Measurements from ENCODE around the gene SH3PXD2B.

The SH3PXD2B gene

DNA sequence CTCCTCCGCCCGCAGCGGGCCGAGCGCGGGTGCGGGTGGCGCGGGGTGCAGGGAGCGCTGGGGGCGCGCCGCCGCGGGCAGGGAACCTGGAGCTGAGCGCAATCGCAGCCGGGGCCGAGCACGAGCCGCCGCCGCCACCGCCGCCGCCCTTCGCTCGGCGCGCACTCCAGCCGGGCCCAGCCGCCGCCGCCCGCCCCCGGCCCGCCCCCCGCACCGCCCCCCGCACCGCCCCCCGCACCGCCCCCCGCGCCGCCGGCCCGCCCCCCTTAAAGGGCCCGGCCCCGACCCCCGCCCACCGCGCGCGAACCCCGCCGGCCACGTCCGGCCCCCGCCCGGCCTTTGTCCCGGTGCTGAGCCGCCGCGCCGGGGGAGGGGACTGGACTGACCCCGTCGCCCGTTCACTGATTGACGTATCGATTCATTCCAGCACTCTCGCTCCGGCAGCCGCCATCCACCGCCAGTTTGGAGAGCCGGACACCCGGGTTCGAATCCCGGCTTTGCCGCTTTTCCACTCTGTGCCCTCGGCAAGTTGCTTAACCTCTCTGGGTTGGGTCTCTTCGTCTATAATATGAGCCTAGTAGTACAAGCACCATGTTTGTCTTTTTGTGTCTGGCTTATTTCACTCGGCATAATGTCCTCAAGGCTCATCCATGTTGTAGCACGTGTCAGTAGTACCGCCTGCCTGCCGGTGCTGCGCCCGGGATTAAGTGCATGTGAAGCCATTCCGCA is at the start of gene SH3PXD2B:
Gene SH3PXD2B, minus strand, starts transcription at position 168 of the 729 bp plus-strand sequence. CDS start 173 bp downstream, outside the sequence.
- H2AFZ ChIP-seq (ENCODE audit: low read length, unreplicated experiment) = peak within 1 kb of the TSS; percentile 92
- no peaks in the 10 kb centered on the region for H3K27me3 ChIP-seq (ENCODE audit: insufficient read depth, low read length)
- peak within 1 kb of the TSS; percentile 78 for H3K27ac ChIP-seq (ENCODE audit: low read depth, low read length)
- H3K79me2 ChIP-seq (ENCODE audit: control insufficient read depth, insufficient read depth, low read length, unreplicated experiment) = peaks cover 38% of the 10 kb centered on the region
- peak within 1 kb of the TSS; percentile 96 for H3K4me3 ChIP-seq (ENCODE audit: low read depth, low read length)
- H3K36me3 ChIP-seq (ENCODE audit: insufficient read depth, low read length) = no peaks in the 10 kb centered on the region
- H3K4me1 ChIP-seq (ENCODE audit: control insufficient read depth, insufficient read depth, low read length, unreplicated experiment) = peaks cover 36% of the 10 kb centered on the region

DNA sequence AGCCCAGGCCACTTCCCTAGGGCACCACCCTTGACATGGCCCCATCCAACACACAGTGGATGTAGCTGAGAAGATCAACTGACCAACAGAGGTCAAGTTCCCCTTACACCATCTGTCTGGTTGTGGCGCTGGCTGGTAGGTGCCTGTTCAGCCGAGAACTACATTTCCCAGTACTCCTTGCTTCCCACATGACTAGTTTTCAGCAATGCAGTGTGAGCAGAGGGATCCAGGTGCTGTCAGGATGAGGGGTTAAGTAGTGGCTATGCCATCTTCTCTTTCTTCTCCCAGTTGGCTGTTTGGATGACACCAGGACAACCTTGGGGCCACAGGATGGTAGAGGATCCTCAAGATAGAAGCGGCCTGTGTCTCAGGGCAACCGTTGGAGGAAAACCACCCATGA is 48.6 kb upstream of the SH3PXD2B start:
- no peaks in the 10 kb centered on the region for H3K36me3 ChIP-seq (ENCODE audit: insufficient read depth, low read length)
- H3K27ac ChIP-seq (ENCODE audit: low read depth, low read length) = no peak overlapping the region
- no peaks in the 10 kb centered on the region for H3K79me2 ChIP-seq (ENCODE audit: control insufficient read depth, insufficient read depth, low read length, unreplicated experiment)
- H3K4me1 ChIP-seq (ENCODE audit: control insufficient read depth, insufficient read depth, low read length, unreplicated experiment) = no peaks in the 10 kb centered on the region
- peaks cover 16% of the 10 kb centered on the region; the same call in 1 of the 2 replicates for H3K27me3 ChIP-seq (ENCODE audit: insufficient read depth, low read length)
- H3K4me3 ChIP-seq (ENCODE audit: low read depth, low read length) = no peak overlapping the region
- H2AFZ ChIP-seq (ENCODE audit: low read length, unreplicated experiment) = no peak overlapping the region

DNA sequence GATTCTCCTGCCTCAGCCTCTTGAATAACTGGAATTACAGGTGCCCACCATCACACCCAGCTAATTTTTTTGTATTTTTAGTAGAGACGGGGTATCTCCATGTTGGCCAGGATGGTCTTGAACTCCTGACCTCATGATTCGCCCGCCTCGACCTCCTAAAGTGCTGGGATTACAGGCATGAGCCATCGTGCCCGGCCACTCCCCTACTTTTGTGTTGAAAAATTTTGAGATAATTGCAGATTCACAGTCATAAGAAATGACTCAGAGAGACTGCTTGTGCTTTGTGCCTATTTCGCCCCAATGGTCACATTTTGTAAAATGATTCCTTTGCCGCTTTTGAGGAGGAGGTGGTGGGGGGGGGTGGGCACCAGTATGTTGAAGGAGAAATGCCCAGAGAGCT is 48.1 kb upstream of the SH3PXD2B start:
- no peaks in the 10 kb centered on the region for H3K79me2 ChIP-seq (ENCODE audit: control insufficient read depth, insufficient read depth, low read length, unreplicated experiment)
- no peaks in the 10 kb centered on the region for H3K4me1 ChIP-seq (ENCODE audit: control insufficient read depth, insufficient read depth, low read length, unreplicated experiment)
- H3K4me3 ChIP-seq (ENCODE audit: low read depth, low read length) = no peak overlapping the region
- peaks cover 14% of the 10 kb centered on the region; the same call in 1 of the 2 replicates for H3K27me3 ChIP-seq (ENCODE audit: insufficient read depth, low read length)
- H3K36me3 ChIP-seq (ENCODE audit: insufficient read depth, low read length) = no peaks in the 10 kb centered on the region
- H2AFZ ChIP-seq (ENCODE audit: low read length, unreplicated experiment) = no peak overlapping the region
- H3K27ac ChIP-seq (ENCODE audit: low read depth, low read length) = no peak overlapping the region

DNA sequence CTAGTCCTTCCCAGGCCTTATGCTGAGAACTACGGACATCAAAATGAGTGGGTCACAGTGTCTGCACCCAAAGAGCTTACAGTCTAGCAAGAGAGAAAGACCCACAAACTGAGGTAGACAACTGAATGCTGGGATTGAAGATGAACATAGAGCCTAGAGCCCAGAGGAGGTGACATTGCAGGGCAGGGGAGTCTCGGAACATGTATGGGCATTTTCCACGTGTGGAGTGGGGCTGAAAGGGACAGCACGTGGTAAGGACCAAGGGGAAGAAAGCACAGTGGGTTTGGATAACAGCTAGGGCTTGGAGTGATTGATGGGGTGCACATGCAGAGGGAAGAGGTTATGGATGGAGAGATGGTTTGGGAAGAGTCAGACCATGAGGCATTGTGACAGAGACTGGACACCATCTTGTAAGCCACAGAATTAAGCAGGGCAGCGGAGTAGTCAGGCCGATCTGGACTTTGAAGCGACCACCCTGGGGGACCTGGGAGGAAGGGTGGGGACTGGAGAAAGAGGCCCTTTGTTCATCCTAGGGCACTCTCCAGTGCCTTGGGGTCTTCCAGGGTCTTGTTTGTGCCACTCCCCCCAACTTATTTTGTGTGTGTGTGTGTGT is 47.5 kb upstream of the SH3PXD2B start:
- Histone ChIP-seq H2AFZ (ENCODE audit: low read length, unreplicated experiment) (no peak overlapping the region), H3K4me3 (ENCODE audit: low read depth, low read length) (no peak overlapping the region), H3K27me3 (ENCODE audit: insufficient read depth, low read length) (peaks cover 10% of the 10 kb centered on the region; the same call in 1 of the 2 replicates), H3K4me1 (ENCODE audit: control insufficient read depth, insufficient read depth, low read length, unreplicated experiment) (peaks cover 4% of the 10 kb centered on the region), H3K79me2 (ENCODE audit: control insufficient read depth, insufficient read depth, low read length, unreplicated experiment) (no peaks in the 10 kb centered on the region), H3K27ac (ENCODE audit: low read depth, low read length) (no peak overlapping the region), H3K36me3 (ENCODE audit: insufficient read depth, low read length) (no peaks in the 10 kb centered on the region)

DNA sequence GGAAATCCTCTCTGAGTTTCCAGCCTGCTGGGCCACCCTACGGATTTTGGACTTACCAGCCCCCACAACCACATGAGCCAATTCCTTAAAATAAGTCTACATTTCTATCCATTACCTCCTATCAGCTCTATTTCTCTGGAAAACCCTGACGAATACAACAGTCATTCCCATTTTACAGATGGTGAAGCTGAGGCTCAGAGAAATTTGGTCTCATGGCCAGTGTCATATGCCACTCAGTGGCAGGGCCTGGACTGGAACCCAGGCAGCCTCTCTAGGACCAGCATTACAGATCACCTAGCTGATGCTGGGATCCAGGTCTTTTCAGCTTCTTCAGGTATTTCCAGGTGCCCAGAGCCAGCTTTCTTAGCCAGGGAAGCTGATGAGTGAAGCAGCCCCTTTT is 45.0 kb upstream of the SH3PXD2B start:
- peaks cover 4% of the 10 kb centered on the region for H3K4me1 ChIP-seq (ENCODE audit: control insufficient read depth, insufficient read depth, low read length, unreplicated experiment)
- H3K27ac ChIP-seq (ENCODE audit: low read depth, low read length) = no peak overlapping the region
- no peaks in the 10 kb centered on the region for H3K36me3 ChIP-seq (ENCODE audit: insufficient read depth, low read length)
- 0 out of 2 replicates have a peak, but pooled peaks cover 4% of the 10 kb centered on the region for H3K27me3 ChIP-seq (ENCODE audit: insufficient read depth, low read length)
- no peak overlapping the region for H3K4me3 ChIP-seq (ENCODE audit: low read depth, low read length)
- no peaks in the 10 kb centered on the region for H3K79me2 ChIP-seq (ENCODE audit: control insufficient read depth, insufficient read depth, low read length, unreplicated experiment)
- H2AFZ ChIP-seq (ENCODE audit: low read length, unreplicated experiment) = no peak overlapping the region

DNA sequence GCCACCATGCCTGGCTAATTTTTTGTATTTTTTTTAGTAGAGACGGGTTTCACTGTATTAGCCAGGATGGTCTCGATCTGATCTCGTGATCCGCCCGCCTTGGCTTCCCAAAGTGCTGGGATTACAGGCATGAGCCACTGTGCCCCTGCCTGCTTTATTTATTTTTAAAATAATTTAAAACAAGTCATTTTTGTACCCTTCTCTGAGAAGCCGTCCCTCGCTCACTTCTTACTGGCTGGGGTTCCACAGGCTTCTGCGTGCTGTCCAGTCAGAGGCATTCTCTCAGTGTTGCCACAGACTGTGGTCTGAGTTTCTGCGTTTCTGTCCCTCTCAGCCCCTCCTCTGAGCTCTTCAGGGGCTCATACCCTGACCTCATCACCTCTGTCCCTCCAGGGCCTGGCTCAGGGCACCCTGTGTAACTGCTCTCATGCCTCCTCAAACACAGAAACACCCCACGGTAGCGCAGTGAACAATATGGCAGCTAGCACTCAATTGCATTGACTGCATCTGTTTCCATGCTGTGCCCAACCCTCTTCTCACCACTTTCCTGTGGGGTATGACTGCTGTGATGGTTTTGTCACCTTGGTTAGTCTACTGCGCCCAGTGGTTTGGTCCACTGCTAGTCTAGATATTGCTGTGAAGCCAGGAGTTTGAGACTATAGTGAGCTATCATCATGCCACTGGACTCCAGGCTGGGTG is 44.3 kb upstream of the SH3PXD2B start:
- peaks cover 4% of the 10 kb centered on the region for H3K4me1 ChIP-seq (ENCODE audit: control insufficient read depth, insufficient read depth, low read length, unreplicated experiment)
- no peaks in the 10 kb centered on the region for H3K36me3 ChIP-seq (ENCODE audit: insufficient read depth, low read length)
- no peaks in the 10 kb centered on the region for H3K79me2 ChIP-seq (ENCODE audit: control insufficient read depth, insufficient read depth, low read length, unreplicated experiment)
- H2AFZ ChIP-seq (ENCODE audit: low read length, unreplicated experiment) = no peak overlapping the region
- H3K27ac ChIP-seq (ENCODE audit: low read depth, low read length) = no peak overlapping the region
- H3K27me3 ChIP-seq (ENCODE audit: insufficient read depth, low read length) = 0 out of 2 replicates have a peak, but pooled peaks cover 6% of the 10 kb centered on the region
- no peak overlapping the region for H3K4me3 ChIP-seq (ENCODE audit: low read depth, low read length)

DNA sequence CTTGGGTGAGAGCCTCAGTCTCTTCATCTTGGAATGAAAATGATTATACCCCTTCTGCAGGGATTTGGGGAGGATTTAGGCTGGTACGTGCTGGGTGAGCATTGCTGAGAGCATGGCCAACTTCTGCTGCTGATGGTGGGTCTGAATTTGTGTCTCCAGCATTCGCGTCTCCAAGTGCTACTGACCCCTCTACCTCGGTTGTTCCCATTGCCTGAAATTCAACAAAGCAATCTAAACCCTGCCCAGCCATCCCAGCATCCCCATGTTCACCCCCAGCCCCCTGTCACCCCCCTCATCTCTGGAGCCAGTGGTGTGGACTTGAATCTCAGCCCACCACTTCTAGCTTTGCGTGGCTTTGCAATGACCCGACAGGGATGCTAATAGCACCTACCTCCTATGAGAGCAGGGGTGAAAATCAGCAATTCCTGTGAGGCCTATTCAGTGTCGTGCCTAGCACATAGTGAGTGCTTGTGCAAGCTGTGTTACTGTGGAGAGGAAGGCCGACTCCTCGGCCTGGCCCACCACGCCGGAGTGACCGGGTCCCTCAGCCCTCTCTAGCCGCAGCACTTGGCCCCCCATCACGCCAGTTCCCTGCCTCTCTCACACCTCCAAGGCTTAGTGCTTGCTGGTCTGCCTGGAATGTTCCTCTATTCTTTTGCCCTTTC is 43.4 kb upstream of the SH3PXD2B start:
- Histone ChIP-seq H3K36me3 (ENCODE audit: insufficient read depth, low read length) (no peaks in the 10 kb centered on the region), H3K79me2 (ENCODE audit: control insufficient read depth, insufficient read depth, low read length, unreplicated experiment) (no peaks in the 10 kb centered on the region), H2AFZ (ENCODE audit: low read length, unreplicated experiment) (no peak overlapping the region), H3K27ac (ENCODE audit: low read depth, low read length) (no peak overlapping the region), H3K27me3 (ENCODE audit: insufficient read depth, low read length) (0 out of 2 replicates have a peak, but pooled peaks cover 6% of the 10 kb centered on the region), H3K4me1 (ENCODE audit: control insufficient read depth, insufficient read depth, low read length, unreplicated experiment) (peaks cover 4% of the 10 kb centered on the region), H3K4me3 (ENCODE audit: low read depth, low read length) (no peak overlapping the region)

DNA sequence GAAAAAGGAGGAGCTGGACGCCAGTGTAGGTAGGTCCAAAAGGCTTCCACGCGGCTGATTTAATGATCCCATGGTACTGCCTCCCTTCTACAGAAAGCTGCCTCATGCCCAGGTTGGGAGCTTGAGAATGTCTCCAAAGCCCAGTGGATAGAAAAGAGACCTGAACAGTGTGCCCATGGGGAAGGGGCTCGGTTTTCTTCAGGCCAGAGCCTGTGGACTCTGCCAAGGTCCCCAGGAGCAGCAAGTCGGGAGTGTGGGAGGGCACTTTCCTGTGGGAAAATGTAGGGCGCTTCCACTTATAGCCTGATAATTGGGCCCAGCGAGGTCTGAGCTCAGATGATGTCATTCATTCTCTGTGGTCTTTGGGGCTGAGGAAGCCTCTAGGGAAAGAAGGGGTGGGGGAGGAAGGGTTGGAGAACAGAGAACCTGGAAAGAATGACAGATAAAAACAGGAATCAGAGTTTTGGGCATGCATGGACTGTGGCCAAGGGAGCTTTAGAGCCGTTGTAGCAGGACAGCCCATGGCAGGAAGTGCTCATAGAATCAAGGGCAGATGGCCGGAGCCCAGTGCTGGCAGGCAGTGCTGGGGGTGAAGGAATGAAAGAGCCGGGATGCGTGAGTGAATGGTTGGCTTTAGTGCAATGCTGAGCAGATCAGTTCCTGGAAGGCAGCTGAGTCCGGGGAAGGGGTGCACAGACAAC is 42.5 kb upstream of the SH3PXD2B start:
- H2AFZ ChIP-seq (ENCODE audit: low read length, unreplicated experiment) = no peak overlapping the region
- no peak overlapping the region for H3K27ac ChIP-seq (ENCODE audit: low read depth, low read length)
- 0 out of 2 replicates have a peak, but pooled peaks cover 6% of the 10 kb centered on the region for H3K27me3 ChIP-seq (ENCODE audit: insufficient read depth, low read length)
- no peaks in the 10 kb centered on the region for H3K36me3 ChIP-seq (ENCODE audit: insufficient read depth, low read length)
- peaks cover 4% of the 10 kb centered on the region for H3K4me1 ChIP-seq (ENCODE audit: control insufficient read depth, insufficient read depth, low read length, unreplicated experiment)
- no peaks in the 10 kb centered on the region for H3K79me2 ChIP-seq (ENCODE audit: control insufficient read depth, insufficient read depth, low read length, unreplicated experiment)
- H3K4me3 ChIP-seq (ENCODE audit: low read depth, low read length) = no peak overlapping the region

DNA sequence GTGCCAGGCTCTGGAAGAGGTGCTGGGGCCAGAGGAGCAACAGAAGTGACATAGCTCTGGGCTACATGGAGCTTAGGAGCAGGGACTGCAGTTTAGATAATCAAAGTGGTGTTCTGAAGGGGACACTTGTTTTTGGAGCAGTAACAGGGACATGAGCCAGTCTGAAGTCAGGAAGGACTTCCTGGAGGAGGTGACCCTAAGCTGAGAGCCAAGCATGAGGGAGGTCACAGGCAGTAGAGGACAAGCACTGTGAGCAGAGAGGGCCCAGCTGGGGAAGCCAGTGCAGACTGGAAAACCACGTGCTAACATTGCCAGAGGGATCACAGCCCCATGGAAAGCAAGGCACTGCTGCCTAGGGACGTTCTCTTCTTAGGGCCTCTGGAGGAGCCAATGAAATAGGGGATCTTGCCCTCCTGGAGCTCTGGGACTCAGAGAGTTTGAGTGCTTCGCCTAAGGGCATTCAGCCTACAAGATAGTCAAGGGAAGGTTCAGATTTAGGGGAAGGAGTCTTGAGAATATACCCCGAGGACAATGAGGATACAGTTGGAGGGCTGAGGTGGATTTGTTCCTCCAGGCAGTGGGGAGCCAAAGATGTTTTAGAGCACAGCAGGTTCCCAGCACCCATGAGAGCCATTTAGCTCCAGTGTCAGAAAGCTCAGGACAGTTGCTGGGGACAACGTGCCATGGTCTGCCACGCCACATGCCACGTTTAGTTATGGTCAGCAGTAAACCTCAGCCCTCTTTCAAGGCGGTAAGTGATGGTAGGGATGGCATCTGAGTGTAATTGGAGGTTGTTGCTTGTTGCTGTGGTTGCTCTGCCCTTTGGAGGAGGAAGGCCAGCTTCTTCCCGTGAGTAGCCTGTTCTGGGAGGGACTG is 40.5 kb upstream of the SH3PXD2B start:
- Histone ChIP-seq H3K27ac (ENCODE audit: low read depth, low read length) (no peak overlapping the region), H3K27me3 (ENCODE audit: insufficient read depth, low read length) (0 out of 2 replicates have a peak, but pooled peaks cover 6% of the 10 kb centered on the region), H3K36me3 (ENCODE audit: insufficient read depth, low read length) (no peaks in the 10 kb centered on the region), H2AFZ (ENCODE audit: low read length, unreplicated experiment) (no peak overlapping the region), H3K4me3 (ENCODE audit: low read depth, low read length) (no peak overlapping the region), H3K79me2 (ENCODE audit: control insufficient read depth, insufficient read depth, low read length, unreplicated experiment) (no peaks in the 10 kb centered on the region), H3K4me1 (ENCODE audit: control insufficient read depth, insufficient read depth, low read length, unreplicated experiment) (peaks cover 16% of the 10 kb centered on the region)
